Measurements from ENCODE around the gene TMEM242.

DNA sequence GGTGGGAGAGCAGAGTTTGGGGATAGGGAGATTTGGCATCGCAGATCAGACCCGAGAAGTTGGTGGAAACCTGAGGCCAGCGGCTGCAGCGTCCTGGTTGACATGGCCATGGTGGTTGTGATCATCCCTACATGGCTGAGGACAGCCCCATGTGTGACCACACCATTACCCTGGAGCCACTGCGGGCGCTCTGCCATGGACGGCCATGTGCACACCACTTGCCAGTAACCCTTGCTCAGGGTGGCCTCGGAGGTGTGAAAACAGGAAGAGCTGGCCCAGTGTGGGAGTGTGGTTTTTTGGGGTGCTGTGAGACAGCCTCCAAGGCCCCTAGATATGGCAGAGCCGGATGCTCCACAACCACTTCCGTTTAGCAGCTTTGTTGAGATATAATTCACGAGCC, 64.4 kb downstream of the TMEM242 start:
- no peak for TF ChIP-seq TOX (CRISPR knock-in tag; IDR thresholded peaks at IDR 0.05; ENCODE audit: borderline replicate concordance)
- TF ChIP-seq PATZ1 (CRISPR knock-in tag; IDR thresholded peaks at IDR 0.05; ENCODE audit: borderline replicate concordance) = no peak
- TF ChIP-seq RARB (CRISPR knock-in tag; IDR thresholded peaks at IDR 0.05) = no peak
- TF ChIP-seq ZFP3 (CRISPR knock-in tag; IDR thresholded peaks at IDR 0.05) = no peak
- TF ChIP-seq BACH2 (CRISPR knock-in tag; IDR thresholded peaks at IDR 0.05; ENCODE audit: borderline replicate concordance) = no peak
- no peak for TF ChIP-seq OSR1 (CRISPR knock-in tag; IDR thresholded peaks at IDR 0.05)
- no peak for TF ChIP-seq SNAI2 (CRISPR knock-in tag; IDR thresholded peaks at IDR 0.05)
- TF ChIP-seq GLIS3 (CRISPR knock-in tag; IDR thresholded peaks at IDR 0.05) = no peak
